ENCODE data around the gene HK1.

HK1 gene

DNA sequence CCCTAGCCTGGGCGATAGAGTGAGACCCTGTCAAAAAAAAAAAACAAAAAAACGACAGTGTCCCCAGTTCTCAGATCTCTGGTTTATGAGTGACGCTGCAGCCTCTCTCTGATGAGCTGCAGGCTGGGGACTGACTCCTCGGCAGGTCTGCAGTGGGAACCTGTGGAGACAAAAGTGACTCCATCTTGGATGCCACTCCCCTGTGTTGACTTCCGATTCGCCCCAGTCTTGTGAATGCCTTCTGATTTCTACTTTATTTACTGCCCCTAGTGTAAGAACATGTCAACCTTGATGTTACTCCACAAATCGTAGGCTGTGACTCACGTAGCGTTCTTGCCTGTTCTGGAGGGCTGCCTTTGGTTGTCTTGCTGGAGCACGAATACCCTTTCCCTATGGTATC, 132.2 kb downstream of the HK1 start:
- H3K36me3 ChIP-seq (ENCODE audit: insufficient read depth, low read length): no peaks in the 10 kb centered on the region
- no peaks in the 10 kb centered on the region for H3K27me3 ChIP-seq (ENCODE audit: insufficient read depth, low read length)
- H3K4me3 ChIP-seq (ENCODE audit: low read depth, low read length): no peak overlapping the region
- no peak overlapping the region for H3K27ac ChIP-seq (ENCODE audit: low read depth, low read length)
- peaks cover 24% of the 10 kb centered on the region for H3K4me1 ChIP-seq (ENCODE audit: control insufficient read depth, insufficient read depth, low read length, unreplicated experiment)
- H2AFZ ChIP-seq (ENCODE audit: low read length, unreplicated experiment): no peak overlapping the region
- H3K79me2 ChIP-seq (ENCODE audit: control insufficient read depth, insufficient read depth, low read length, unreplicated experiment): no peaks in the 10 kb centered on the region

- Histone ChIP-seq H3K79me2 (ENCODE audit: control insufficient read depth, insufficient read depth, low read length, unreplicated experiment) (no peaks in the 10 kb centered on the region), H3K4me1 (ENCODE audit: control insufficient read depth, insufficient read depth, low read length, unreplicated experiment) (peaks cover 14% of the 10 kb centered on the region), H3K36me3 (ENCODE audit: insufficient read depth, low read length) (no peaks in the 10 kb centered on the region), H3K27me3 (ENCODE audit: insufficient read depth, low read length) (no peaks in the 10 kb centered on the region), H2AFZ (ENCODE audit: low read length, unreplicated experiment) (no peak overlapping the region), H3K27ac (ENCODE audit: low read depth, low read length) (no peak overlapping the region), H3K4me3 (ENCODE audit: low read depth, low read length) (no peak overlapping the region)
Observed at GRCh38 chr10:69411476-69411875, 133.2 kb downstream of the HK1 start.

- H3K36me3 ChIP-seq (ENCODE audit: insufficient read depth, low read length): no peaks in the 10 kb centered on the region
- H3K79me2 ChIP-seq (ENCODE audit: control insufficient read depth, insufficient read depth, low read length, unreplicated experiment): no peaks in the 10 kb centered on the region
- H3K27ac ChIP-seq (ENCODE audit: low read depth, low read length): no peak overlapping the region
- no peaks in the 10 kb centered on the region for H3K27me3 ChIP-seq (ENCODE audit: insufficient read depth, low read length)
- peaks cover 9% of the 10 kb centered on the region for H3K4me1 ChIP-seq (ENCODE audit: control insufficient read depth, insufficient read depth, low read length, unreplicated experiment)
- H3K4me3 ChIP-seq (ENCODE audit: low read depth, low read length): no peak overlapping the region
- H2AFZ ChIP-seq (ENCODE audit: low read length, unreplicated experiment): no peak overlapping the region
Observed at GRCh38 chr10:69412232-69412790, 134.0 kb downstream of the HK1 start.

DNA sequence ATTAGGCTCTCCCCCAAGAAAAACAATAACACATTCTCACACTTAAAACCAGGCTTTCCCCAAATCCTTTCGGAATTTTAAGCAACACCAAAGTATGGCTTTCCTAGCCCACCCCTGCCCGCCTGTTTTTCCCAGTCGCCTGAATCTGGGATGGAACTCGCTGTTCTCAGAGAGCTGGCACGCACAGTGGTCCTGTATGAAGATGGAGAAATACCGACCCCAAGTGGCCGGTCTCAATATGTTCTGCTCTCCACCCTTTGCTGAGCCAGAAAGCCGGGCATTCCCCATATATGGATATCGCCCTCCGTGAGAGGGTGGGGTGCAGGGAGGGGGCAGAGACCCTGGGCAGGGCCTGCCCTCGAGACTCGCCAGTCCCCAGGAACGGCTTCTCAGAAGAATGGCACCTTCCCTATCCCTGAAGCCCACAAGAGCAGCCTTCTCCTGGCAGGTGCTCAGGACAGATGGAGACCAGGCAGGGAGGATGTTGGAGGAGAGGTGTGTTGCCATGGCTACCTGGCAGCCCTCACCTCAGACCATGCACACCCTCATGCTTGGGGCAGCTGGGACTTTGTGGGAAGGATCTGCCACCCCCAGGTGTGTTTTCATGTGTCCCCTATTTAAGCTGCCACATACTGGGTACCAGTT, 135.0 kb downstream of the HK1 start:
- peaks cover 5% of the 10 kb centered on the region for H3K4me1 ChIP-seq (ENCODE audit: control insufficient read depth, insufficient read depth, low read length, unreplicated experiment)
- H3K27ac ChIP-seq (ENCODE audit: low read depth, low read length): no peak overlapping the region
- H3K36me3 ChIP-seq (ENCODE audit: insufficient read depth, low read length): no peaks in the 10 kb centered on the region
- no peaks in the 10 kb centered on the region for H3K79me2 ChIP-seq (ENCODE audit: control insufficient read depth, insufficient read depth, low read length, unreplicated experiment)
- no peaks in the 10 kb centered on the region for H3K27me3 ChIP-seq (ENCODE audit: insufficient read depth, low read length)
- H3K4me3 ChIP-seq (ENCODE audit: low read depth, low read length): no peak overlapping the region
- no peak overlapping the region for H2AFZ ChIP-seq (ENCODE audit: low read length, unreplicated experiment)

DNA sequence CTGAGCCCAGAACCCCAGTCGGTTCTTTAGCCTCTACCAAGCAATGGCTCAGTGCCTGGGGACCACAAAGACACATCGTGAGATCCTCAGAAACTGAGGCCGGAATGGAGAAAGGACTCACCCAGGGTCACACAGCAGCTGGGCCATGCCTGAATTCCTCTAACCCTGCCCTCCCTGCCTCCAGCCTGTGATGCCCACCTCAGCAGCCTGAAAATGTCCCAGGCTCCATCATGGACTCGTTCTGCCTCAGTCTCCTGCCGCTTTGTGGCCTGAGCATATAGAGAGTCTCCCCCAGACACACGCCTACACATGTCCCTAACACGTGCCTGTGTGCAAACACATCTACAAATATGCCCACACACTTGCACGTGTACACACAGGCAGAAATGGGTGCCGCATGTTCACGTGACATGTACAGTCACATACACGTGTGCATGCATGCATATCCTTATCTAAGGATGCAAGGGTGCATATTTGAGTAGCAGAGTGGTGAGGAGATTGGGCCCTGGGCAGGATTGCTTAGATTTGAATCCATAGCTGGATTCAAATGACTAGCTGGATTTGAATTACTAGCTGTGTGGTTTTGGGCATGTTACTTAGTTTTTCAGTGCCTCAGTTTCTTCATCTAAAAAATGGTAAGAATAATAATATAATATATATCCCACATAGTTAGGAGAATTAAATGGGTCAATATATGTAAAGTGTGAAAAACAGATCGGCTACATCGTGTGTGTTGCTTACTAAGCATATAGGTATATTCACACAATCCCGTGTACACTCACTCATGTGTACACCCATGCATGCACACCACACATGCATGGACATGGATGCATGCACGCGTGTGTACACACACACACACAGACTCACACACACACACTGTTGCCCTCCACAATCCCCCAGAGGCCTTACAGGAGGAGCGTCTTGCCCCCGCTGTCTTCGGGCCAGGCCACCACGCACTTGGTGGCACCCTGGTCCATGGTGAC, 136.0 kb downstream of the HK1 start:
- Histone ChIP-seq H3K27me3 (ENCODE audit: insufficient read depth, low read length) (no peaks in the 10 kb centered on the region), H3K4me1 (ENCODE audit: control insufficient read depth, insufficient read depth, low read length, unreplicated experiment) (peaks cover 1% of the 10 kb centered on the region), H3K4me3 (ENCODE audit: low read depth, low read length) (no peak overlapping the region), H3K27ac (ENCODE audit: low read depth, low read length) (no peak overlapping the region), H3K36me3 (ENCODE audit: insufficient read depth, low read length) (no peaks in the 10 kb centered on the region), H3K79me2 (ENCODE audit: control insufficient read depth, insufficient read depth, low read length, unreplicated experiment) (no peaks in the 10 kb centered on the region), H2AFZ (ENCODE audit: low read length, unreplicated experiment) (no peak overlapping the region)

DNA sequence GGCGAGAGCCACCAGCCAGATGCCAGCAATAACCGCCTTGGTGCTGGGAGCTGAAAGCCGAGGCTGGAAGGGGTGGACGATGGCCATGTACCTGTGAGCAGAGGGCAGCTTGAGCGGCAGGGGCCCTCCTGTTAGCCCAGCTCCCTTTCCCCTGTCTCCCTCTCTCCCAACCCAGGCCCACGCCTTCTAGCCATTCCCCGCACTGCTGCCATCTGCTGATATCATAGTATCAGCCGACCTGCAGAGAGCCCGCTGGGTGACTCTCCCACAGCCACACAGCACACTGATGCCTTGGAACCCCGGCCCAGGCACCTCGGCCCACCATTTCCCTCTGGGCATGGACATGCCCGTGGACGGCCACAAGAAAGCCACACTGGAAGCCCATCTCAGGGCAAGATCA, 136.8 kb downstream of the HK1 start:
- H3K79me2 ChIP-seq (ENCODE audit: control insufficient read depth, insufficient read depth, low read length, unreplicated experiment): no peaks in the 10 kb centered on the region
- H2AFZ ChIP-seq (ENCODE audit: low read length, unreplicated experiment): no peak overlapping the region
- H3K27ac ChIP-seq (ENCODE audit: low read depth, low read length): no peak overlapping the region
- no peaks in the 10 kb centered on the region for H3K27me3 ChIP-seq (ENCODE audit: insufficient read depth, low read length)
- H3K4me1 ChIP-seq (ENCODE audit: control insufficient read depth, insufficient read depth, low read length, unreplicated experiment): no peaks in the 10 kb centered on the region
- H3K36me3 ChIP-seq (ENCODE audit: insufficient read depth, low read length): no peaks in the 10 kb centered on the region
- no peak overlapping the region for H3K4me3 ChIP-seq (ENCODE audit: low read depth, low read length)

- no peak overlapping the region for H3K4me3 ChIP-seq (ENCODE audit: low read depth, low read length)
- H3K27ac ChIP-seq (ENCODE audit: low read depth, low read length): no peak overlapping the region
- no peak overlapping the region for H2AFZ ChIP-seq (ENCODE audit: low read length, unreplicated experiment)
- H3K27me3 ChIP-seq (ENCODE audit: insufficient read depth, low read length): no peaks in the 10 kb centered on the region
- no peaks in the 10 kb centered on the region for H3K4me1 ChIP-seq (ENCODE audit: control insufficient read depth, insufficient read depth, low read length, unreplicated experiment)
- H3K79me2 ChIP-seq (ENCODE audit: control insufficient read depth, insufficient read depth, low read length, unreplicated experiment): no peaks in the 10 kb centered on the region
- no peaks in the 10 kb centered on the region for H3K36me3 ChIP-seq (ENCODE audit: insufficient read depth, low read length)
Observed at GRCh38 chr10:69415951-69416350, 137.7 kb downstream of the HK1 start.

- Histone ChIP-seq H2AFZ (ENCODE audit: low read length, unreplicated experiment) (no peak within 1 kb of the TSS), H3K79me2 (ENCODE audit: control insufficient read depth, insufficient read depth, low read length, unreplicated experiment) (no peaks in the 10 kb centered on the region), H3K27me3 (ENCODE audit: insufficient read depth, low read length) (no peaks in the 10 kb centered on the region)
Observed at GRCh38 chr10:69416695-69417094, 138.4 kb downstream of the HK1 start, which contains the start of gene TACR2. TSS of gene TACR2 (minus strand) at chr10:69416918. CDS start at chr10:69416323, 595 bp downstream.

DNA sequence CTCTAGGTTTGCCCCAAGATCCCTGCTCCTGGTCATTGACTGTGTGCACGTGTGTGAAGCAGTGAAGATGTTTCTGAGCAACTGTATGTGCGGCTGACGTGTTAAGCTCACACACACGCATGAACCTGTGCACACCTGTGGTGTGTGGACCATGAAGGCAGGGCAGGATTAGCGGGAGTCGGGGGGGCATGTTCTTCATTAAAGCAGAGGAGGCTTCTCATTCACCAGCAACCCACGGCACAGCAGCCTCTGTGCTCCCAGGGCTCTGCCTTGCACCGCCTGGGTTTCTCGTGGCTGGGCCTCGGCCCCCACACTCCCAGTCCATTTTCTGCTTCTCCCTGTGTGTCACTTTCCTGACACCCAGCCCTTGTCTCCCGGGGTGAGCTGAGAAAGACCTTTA, 139.2 kb downstream of the HK1 start:
- Histone ChIP-seq H3K27ac (ENCODE audit: low read depth, low read length) (no peak overlapping the region), H3K79me2 (ENCODE audit: control insufficient read depth, insufficient read depth, low read length, unreplicated experiment) (no peaks in the 10 kb centered on the region), H3K27me3 (ENCODE audit: insufficient read depth, low read length) (no peaks in the 10 kb centered on the region), H3K4me3 (ENCODE audit: low read depth, low read length) (no peak overlapping the region), H2AFZ (ENCODE audit: low read length, unreplicated experiment) (no peak overlapping the region), H3K36me3 (ENCODE audit: insufficient read depth, low read length) (no peaks in the 10 kb centered on the region), H3K4me1 (ENCODE audit: control insufficient read depth, insufficient read depth, low read length, unreplicated experiment) (no peaks in the 10 kb centered on the region)

More at GRCh38 chr10:69416695-69417094, 138.4 kb downstream of the HK1 start, which contains the start of gene TACR2:
- no peak within 1 kb of the TSS for H3K4me3 ChIP-seq (ENCODE audit: low read depth, low read length)
- no peaks in the 10 kb centered on the region for H3K36me3 ChIP-seq (ENCODE audit: insufficient read depth, low read length)
- H3K27ac ChIP-seq (ENCODE audit: low read depth, low read length): no peak within 1 kb of the TSS
- no peaks in the 10 kb centered on the region for H3K4me1 ChIP-seq (ENCODE audit: control insufficient read depth, insufficient read depth, low read length, unreplicated experiment)

GRCh38 chr10:69418052-69418752, 139.9 kb downstream of the HK1 start:
- H3K27me3 ChIP-seq (ENCODE audit: insufficient read depth, low read length): no peaks in the 10 kb centered on the region
- no peaks in the 10 kb centered on the region for H3K36me3 ChIP-seq (ENCODE audit: insufficient read depth, low read length)

More at GRCh38 chr10:69418052-69418752, 139.9 kb downstream of the HK1 start:
- no peaks in the 10 kb centered on the region for H3K4me1 ChIP-seq (ENCODE audit: control insufficient read depth, insufficient read depth, low read length, unreplicated experiment)
- no peak overlapping the region for H3K4me3 ChIP-seq (ENCODE audit: low read depth, low read length)
- H2AFZ ChIP-seq (ENCODE audit: low read length, unreplicated experiment): no peak overlapping the region
- H3K79me2 ChIP-seq (ENCODE audit: control insufficient read depth, insufficient read depth, low read length, unreplicated experiment): no peaks in the 10 kb centered on the region
- no peak overlapping the region for H3K27ac ChIP-seq (ENCODE audit: low read depth, low read length)
